ENCODE measurements around the gene MEOX2. TPM values are rescaled to one million over a fixed set of nuclear protein-coding genes. Genes with fewer than 3 reads are reported as not detected.

The MEOX2 gene
- polyA plus RNA-seq, 1 of the 3 experiments (the other 2 are of a cell fraction): not detected

DNA sequence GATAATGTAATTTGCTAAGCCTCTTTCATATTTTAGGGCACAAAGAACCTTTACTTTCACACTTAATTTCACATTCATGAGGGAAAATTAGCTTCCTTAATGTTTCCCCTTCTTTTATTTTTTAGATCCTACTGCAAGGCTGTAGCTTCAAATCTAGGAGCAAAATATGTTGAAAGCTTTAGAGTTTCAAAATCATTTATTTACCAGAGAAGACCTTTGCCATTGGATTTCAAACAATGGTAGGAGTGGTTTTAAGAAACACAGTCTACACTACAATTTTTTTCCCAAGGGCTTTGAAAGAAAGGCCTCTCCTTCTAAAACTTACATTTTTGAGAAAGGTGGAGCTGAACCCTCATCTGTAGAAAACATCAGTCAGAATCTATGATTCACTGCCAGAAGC lies 43.3 kb upstream of the MEOX2 start:
- no peaks in the 10 kb centered on the region for H3K79me2 ChIP-seq (ENCODE audit: insufficient read depth)
- ChIA-PET CTCF (interaction anchor here (2.8 kb wide), 1 partner anchor 9 kb away, joined by 30 read pairs; no protein-coding TSS in a partner anchor), POLR2A (no interaction called here)
- no peaks in the 10 kb centered on the region for H3K9me3 ChIP-seq
- H2AFZ ChIP-seq (ENCODE audit: low read depth): no peak overlapping the region
- H3K9ac ChIP-seq: no peak overlapping the region
- TF ChIP-seq, protein P1, sequence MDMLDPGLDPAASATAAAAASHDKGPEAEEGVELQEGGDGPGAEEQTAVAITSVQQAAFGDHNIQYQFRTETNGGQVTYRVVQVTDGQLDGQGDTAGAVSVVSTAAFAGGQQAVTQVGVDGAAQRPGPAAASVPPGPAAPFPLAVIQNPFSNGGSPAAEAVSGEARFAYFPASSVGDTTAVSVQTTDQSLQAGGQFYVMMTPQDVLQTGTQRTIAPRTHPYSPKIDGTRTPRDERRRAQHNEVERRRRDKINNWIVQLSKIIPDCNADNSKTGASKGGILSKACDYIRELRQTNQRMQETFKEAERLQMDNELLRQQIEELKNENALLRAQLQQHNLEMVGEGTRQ (IDR thresholded peaks at IDR 0.05; ENCODE audit: borderline replicate concordance, low read depth, low read length): no peak
- no peaks in the 10 kb centered on the region for H4K20me1 ChIP-seq (ENCODE audit: insufficient read depth)
- H3K27ac ChIP-seq (ENCODE audit: low read depth in 2 of 2, low read length in 1 of 2): no peak overlapping the region
- no peak for DNase-seq
- H3K9me2 ChIP-seq: peaks cover 4% of the 10 kb centered on the region; the same call in 1 of the 2 replicates
- H3F3A ChIP-seq (replicated peaks; ENCODE audit: insufficient read depth): no peaks in the 10 kb centered on the region
- no peaks in the 10 kb centered on the region for H3K27me3 ChIP-seq (ENCODE audit: insufficient read depth)
- no peaks in the 10 kb centered on the region for H3K4me1 ChIP-seq (ENCODE audit: control insufficient read depth in 1 of 2, insufficient read depth in 2 of 2, low read depth in 1 of 2, low read length in 1 of 2)
- H3K36me3 ChIP-seq (replicated peaks in 1 of 2; ENCODE audit: control insufficient read depth in 1 of 2, insufficient read depth in 2 of 2, low read length in 1 of 2): no peaks in the 10 kb centered on the region
- H3K4me3 ChIP-seq (ENCODE audit: low read depth in 2 of 2, low read length in 1 of 2): no peak overlapping the region
- no peak overlapping the region for H3K4me2 ChIP-seq

DNA sequence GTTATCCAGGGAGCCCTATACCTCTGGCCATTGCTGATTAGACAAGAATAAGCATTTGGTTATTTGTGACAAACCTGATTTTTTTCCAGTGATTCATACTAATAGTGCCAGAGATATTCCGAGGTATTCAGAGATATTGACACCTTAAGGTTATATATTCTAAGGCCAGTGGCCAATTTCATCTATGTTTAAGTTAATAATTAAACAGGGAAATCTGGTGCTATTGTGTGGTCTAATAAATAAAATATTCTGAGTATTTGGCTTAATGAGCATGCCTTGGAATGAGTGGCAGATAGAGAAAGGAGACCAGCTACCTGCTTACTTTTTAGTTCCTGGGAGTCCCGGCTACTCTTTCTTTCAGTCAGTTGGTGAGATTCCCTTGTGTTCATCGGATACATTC lies 38.6 kb upstream of the MEOX2 start:
- no peak for DNase-seq
- Histone ChIP-seq H3K36me3 (replicated peaks in 1 of 2; ENCODE audit: control insufficient read depth in 1 of 2, insufficient read depth in 2 of 2, low read length in 1 of 2) (no peaks in the 10 kb centered on the region), H2AFZ (ENCODE audit: low read depth) (no peak overlapping the region), H3K27ac (ENCODE audit: low read depth in 2 of 2, low read length in 1 of 2) (no peak overlapping the region), H3K4me2 (no peak overlapping the region), H3K79me2 (ENCODE audit: insufficient read depth) (no peaks in the 10 kb centered on the region), H3K9ac (no peak overlapping the region), H3K27me3 (ENCODE audit: insufficient read depth) (0 out of 2 replicates have a peak, but pooled peaks cover 5% of the 10 kb centered on the region), H3F3A (replicated peaks; ENCODE audit: insufficient read depth) (no peaks in the 10 kb centered on the region), H3K9me3 (no peaks in the 10 kb centered on the region), H4K20me1 (ENCODE audit: insufficient read depth) (no peaks in the 10 kb centered on the region), H3K4me1 (ENCODE audit: control insufficient read depth in 1 of 2, insufficient read depth in 2 of 2, low read depth in 1 of 2, low read length in 1 of 2) (no peaks in the 10 kb centered on the region), H3K9me2 (no peaks in the 10 kb centered on the region), H3K4me3 (ENCODE audit: low read depth in 2 of 2, low read length in 1 of 2) (no peak overlapping the region)
- POLR2A ChIA-PET: no interaction called here
- 27% methylated on average over 3 of the region's 3 CpGs for WGBS (ENCODE audit: low lambda C conversion rate)
- TF ChIP-seq SIN3A (IDR thresholded peaks at IDR 0.05; ENCODE audit: borderline replicate concordance, low read depth, low read length): no peak
- TF ChIP-seq, protein P2, sequence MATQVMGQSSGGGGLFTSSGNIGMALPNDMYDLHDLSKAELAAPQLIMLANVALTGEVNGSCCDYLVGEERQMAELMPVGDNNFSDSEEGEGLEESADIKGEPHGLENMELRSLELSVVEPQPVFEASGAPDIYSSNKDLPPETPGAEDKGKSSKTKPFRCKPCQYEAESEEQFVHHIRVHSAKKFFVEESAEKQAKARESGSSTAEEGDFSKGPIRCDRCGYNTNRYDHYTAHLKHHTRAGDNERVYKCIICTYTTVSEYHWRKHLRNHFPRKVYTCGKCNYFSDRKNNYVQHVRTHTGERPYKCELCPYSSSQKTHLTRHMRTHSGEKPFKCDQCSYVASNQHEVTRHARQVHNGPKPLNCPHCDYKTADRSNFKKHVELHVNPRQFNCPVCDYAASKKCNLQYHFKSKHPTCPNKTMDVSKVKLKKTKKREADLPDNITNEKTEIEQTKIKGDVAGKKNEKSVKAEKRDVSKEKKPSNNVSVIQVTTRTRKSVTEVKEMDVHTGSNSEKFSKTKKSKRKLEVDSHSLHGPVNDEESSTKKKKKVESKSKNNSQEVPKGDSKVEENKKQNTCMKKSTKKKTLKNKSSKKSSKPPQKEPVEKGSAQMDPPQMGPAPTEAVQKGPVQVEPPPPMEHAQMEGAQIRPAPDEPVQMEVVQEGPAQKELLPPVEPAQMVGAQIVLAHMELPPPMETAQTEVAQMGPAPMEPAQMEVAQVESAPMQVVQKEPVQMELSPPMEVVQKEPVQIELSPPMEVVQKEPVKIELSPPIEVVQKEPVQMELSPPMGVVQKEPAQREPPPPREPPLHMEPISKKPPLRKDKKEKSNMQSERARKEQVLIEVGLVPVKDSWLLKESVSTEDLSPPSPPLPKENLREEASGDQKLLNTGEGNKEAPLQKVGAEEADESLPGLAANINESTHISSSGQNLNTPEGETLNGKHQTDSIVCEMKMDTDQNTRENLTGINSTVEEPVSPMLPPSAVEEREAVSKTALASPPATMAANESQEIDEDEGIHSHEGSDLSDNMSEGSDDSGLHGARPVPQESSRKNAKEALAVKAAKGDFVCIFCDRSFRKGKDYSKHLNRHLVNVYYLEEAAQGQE (IDR thresholded peaks at IDR 0.05; ENCODE audit: low read depth, low read length): no peak
- TF ChIP-seq EZH2phosphoT487 (IDR thresholded peaks at IDR 0.05; ENCODE audit: borderline replicate concordance, low read depth): no peak
- TF ChIP-seq MXI1 (IDR thresholded peaks at IDR 0.05; ENCODE audit: low read depth, low read length): no peak
- no peak for TF ChIP-seq FOSL2 (IDR thresholded peaks at IDR 0.05; ENCODE audit: borderline replicate concordance, low read depth)
- TF ChIP-seq, protein P1 (IDR thresholded peaks at IDR 0.05; ENCODE audit: borderline replicate concordance, low read depth, low read length): no peak
- TF ChIP-seq NFIC (IDR thresholded peaks at IDR 0.05; ENCODE audit: borderline replicate concordance): no peak
- CTCF ChIA-PET: interaction anchor here (1.3 to 2.0 kb wide), 2 partner anchors 399 to 1007 kb away, joined by 4 to 8 read pairs; no protein-coding TSS in a partner anchor

Data from SK-N-SH (cell line).